ENCODE measurements around the gene MAP6.

MAP6 gene

DNA sequence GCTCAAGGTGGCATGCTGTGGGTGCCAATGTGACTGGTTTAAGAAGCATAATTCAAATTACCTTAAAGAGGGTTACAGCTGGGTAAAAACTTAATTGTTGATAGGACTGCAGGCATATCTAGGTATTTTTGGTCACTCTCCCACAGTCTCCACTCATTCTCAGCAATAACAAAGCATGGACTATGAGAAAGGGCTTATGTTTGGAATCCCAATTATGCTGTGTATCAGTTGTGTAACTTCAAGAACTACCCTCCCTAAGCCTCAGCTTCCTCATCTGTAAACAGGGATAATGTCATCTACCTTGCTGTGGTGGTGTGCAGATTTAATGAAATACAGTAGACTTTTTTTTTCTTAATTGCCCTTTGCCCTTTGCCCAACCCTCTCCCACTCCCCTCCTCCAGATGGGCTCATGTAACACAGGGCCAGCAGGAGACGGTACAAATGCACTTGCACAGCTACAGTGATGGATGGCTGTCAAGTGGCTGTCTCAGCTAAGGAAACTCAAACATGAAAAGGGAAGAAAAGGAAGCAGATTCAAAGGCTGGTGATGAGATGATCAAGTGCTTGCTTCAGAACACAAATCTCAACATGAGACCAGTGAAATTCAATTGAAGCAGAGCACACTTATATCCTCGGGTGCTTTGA is 37.6 kb downstream of the MAP6 start:
- DNase-seq (ENCODE audit: low read depth), result no peak

- DNase-seq (ENCODE audit: low read depth), result no peak
These were observed 40.8 kb downstream of the MAP6 start for GRCh38 chr11:75627906-75628668.

DNA sequence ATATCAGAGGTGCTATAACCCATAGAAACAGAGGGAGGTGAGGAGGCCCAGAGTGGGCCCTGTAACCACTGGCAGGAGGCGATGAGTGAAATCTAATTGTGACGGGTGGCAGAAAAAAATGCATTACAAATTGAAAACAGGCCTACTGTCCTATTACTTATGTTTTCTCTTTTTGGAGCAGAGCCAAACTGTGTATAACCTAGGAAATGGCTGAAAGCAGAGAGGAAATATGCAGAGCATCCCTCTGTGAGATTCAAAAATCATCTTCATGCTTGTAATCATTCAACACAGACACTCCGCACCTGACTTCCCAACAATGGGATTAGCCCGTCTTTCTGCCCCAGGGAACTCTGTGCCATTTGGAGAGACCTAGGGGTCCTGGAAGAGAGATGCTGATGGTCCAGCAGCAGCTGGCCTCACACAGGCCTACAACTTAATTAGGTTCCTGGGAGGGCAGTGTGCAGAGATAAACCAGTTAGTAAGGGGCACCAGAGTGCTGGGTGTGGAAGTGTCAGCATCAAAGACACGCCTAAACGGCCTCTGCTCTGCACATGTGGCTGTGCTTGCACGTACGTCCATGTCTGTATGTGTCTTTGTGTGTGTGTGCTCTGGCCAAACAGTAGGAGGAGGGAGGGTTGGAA is 41.8 kb downstream of the MAP6 start:
- DNase-seq (ENCODE audit: low read depth), result no peak

- no peak for DNase-seq (ENCODE audit: low read depth)
These were observed 42.6 kb downstream of the MAP6 start for GRCh38 chr11:75625991-75626888.

DNA sequence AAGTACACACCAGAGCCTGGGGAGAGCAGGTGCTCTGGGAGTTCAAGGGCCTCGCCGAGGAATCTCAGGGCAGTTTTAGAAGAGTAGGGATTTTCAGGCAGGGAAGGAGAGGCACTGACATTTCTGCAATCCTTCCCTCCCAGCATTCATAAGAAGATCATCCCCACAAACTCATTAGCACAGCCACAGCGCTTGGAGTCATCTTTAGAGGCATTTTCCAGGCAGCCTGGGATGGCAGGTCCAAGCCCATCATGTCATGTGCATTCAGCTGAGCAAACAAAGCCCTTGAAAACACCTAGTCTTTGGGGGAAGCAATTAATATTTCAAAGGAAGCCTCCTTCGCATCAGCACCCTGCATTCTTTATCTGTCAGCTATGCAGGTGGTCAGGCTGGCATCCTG is 43.8 kb downstream of the MAP6 start:
- no peak for DNase-seq (ENCODE audit: low read depth)

GRCh38 chr11:75616281-75616680 is 52.6 kb downstream of the MAP6 start:
- DNase-seq (ENCODE audit: low read depth), result no peak

- no peak for DNase-seq (ENCODE audit: low read depth)
These were observed 53.1 kb downstream of the MAP6 start for GRCh38 chr11:75615751-75616150.

GRCh38 chr11:75611823-75612222 is 57.0 kb downstream of the MAP6 start:
- DNase-seq (ENCODE audit: low read depth), result no peak

GRCh38 chr11:75606099-75606498 is 62.7 kb downstream of the MAP6 start:
- no peak for DNase-seq (ENCODE audit: low read depth)

GRCh38 chr11:75603791-75604736 is 64.8 kb downstream of the MAP6 start:
- DNase-seq (ENCODE audit: low read depth), result no peak

DNA sequence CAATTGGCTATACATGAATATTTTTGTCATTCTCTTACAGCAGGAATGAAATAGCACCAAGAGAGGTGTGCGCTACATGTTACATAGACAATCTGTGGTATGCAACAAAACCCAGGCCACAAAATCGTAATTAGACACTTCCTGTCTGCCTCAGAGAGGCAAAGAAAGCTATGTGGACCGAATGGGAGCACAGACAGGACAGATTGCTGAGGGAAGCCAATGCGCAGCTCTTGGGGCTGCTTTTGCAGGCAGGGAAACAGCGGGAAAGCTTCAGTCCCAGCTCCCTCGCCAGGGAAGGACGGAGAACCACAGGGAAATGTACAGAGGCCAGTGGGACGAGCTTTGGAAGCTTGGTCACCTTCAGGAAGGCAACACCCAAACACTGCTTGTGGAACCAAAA is 65.9 kb downstream of the MAP6 start:
- no peak for DNase-seq (ENCODE audit: low read depth)

DNA sequence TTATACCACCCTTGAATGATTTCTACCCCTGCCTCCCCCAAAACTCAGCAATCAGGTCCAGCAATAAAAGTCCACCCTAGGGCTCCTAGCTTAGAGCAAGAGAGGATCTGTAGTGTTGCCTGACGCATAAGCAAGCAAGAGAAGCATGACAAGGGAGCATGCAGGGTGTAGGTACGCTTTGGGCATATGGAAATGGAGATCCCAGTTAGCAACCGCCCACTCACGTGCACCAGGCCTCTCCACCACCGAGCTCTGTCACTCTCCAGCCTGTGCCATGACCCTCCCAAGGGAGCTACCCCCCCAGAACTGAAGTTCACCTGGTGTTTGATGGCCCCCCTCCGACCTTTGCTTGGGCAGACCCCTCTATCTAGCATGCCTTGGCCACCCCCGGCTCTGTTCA is 67.3 kb downstream of the MAP6 start:
- DNase-seq (ENCODE audit: low read depth), result no peak

GRCh38 chr11:75600356-75600755 is 68.5 kb downstream of the MAP6 start:
- no peak for DNase-seq (ENCODE audit: low read depth)

- DNase-seq (ENCODE audit: low read depth), result no peak
These were observed 69.9 kb downstream of the MAP6 start for GRCh38 chr11:75598900-75599299.

DNA sequence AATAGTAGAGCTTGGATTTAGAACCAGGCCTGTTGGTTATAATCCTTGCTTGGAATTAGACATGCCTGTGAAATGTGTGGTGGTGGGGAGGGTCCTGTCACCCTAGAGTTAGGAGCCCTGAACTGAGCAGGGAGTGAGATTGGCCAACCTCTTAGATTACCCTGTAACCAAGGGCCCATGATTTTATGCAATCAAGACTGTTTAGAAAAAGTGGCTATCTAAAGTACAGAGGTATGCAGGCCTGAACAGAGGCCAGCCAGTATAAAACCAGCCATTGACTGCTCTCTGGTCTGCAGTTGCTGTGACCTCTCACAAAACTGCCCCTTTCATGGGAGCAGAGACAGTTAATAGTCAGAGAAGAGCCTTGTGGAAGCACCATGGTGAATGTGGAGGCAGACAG is 70.6 kb downstream of the MAP6 start:
- DNase-seq (ENCODE audit: low read depth), result no peak

DNA sequence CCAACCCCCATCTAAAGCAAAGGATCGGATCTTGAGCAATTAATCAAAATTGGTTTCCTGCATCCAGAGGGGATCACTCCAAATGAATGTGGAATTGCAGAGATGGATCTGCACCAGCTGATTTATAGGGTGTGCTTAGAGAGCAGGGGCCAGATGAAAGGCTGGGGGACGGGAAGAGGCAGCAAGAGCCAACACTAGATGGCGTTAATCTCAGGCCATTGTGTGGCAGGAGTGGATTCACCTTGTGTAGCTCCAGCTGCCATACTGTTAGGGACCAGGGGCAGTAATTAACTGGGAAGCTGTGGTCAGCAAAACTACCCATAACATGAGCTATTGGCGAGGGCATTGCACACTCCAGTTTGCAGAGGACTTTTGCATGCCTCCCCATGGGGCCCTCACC is 71.2 kb downstream of the MAP6 start:
- DNase-seq (ENCODE audit: low read depth), result no peak

- no peak for DNase-seq (ENCODE audit: low read depth)
These were observed 71.9 kb downstream of the MAP6 start for GRCh38 chr11:75596914-75597313.

DNA sequence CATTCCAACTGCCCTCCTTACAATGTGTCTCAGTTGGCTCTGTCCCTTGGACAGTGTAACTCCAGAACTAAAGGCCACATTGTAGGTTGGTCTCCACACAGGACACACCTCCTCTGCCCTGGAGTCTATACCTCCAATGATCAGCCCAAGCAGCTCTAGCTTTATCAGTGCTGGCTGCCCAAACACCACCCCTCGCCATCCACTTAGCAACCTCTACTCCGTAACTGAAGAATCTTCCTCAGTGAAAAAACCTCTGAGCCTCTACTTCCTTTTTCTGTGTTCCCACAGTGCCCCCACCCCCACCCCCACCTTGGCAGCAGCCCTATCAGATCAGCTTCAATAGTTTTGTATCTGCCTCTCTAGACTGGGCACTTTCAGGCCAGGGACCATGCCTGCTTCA is 73.4 kb downstream of the MAP6 start:
- no peak for DNase-seq (ENCODE audit: low read depth)

DNA sequence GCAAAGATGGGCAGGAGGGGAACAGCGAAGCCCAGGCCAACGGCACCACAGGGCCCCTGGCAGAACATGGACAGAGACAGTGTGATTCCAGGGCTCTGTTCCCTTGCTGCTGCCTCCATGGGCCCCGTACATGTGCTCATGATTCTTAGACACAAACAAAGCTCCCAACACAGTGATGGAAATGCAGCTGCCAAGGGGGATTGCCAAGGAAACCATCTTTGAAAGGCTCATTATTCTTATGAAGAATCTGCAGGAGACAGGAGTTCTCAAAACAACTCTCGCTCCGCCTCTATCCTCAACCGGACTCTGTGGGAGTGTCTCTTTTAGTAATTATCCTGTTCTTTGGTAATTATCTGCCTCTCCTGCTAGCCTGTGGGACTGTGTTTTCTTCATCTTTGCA is 74.6 kb downstream of the MAP6 start:
- no peak for DNase-seq (ENCODE audit: low read depth)

GRCh38 chr11:75593286-75593915 is 75.4 kb downstream of the MAP6 start:
- no peak for DNase-seq (ENCODE audit: low read depth)

DNA sequence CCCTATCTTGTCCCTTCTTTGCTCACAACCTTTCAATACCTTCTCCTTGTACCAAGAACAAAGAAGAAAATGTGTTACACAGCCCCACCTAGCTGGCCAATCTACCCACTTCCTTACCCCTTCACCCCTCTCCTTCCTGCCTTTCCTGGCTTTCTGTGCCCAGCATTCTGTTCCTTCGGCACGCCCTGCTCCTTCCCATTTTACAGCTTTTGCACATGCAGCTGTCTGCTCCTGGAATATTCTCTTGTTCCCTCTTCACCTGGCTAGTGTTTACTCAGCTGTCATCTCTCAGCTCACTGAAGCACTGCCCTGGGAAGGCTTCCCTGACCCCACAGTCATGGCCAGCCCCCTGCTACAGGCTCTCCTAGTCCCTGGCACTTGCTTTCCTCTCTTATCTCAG is 76.1 kb downstream of the MAP6 start:
- DNase-seq (ENCODE audit: low read depth), result no peak
